ENCODE measurements around the gene F11R. TPM values are rescaled to one million over a fixed set of nuclear protein-coding genes. Genes with fewer than 3 reads are reported as not detected.

The F11R gene
- total and polyA plus RNA-seq, 2 donors (not counting 3 experiments of a cell fraction or from before 2014, with no cell fraction given): 97.0 to 124 TPM

DNA sequence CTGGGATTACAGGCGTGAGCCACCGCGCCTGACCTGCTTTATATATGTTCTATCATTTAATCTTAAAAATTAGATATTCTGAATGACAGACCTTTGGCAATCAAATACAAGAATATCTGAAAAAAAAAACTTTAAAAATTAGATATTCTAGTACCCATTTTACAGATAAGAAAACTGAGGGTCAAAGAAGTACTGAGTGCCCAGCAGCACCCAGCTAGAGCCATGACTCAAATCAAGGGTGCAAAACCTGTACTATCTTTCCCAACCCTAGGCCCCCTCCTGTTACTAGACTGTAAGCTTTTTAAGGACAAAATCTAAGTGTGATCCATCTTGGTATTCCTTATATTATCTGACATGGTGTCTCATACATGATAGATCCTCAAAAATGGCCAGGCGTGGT lies 40.5 kb upstream of the F11R start:
- dilution Hi-C loops (cut with MboI; ENCODE audit: extremely low pct_ligation_motif_present, low sequenced_read_pairs): no loop called here
- no peaks in the 10 kb centered on the region for H3K9me1 ChIP-seq (replicated peaks; ENCODE audit: control insufficient read depth, extremely low read depth, insufficient read depth, low read length)
- TF ChIP-seq POLR2A (IDR thresholded peaks at IDR 0.05; ENCODE audit: low read depth, low read length): no peak
- TF ChIP-seq GATA2 (IDR thresholded peaks at IDR 0.05; ENCODE audit: insufficient read depth, insufficient read length, low read depth, low read length): no peak
- TF ChIP-seq POLR2AphosphoS5 (IDR thresholded peaks at IDR 0.05; ENCODE audit: insufficient read depth, low read depth, low read length): no peak
- no peak for TF ChIP-seq FOS (IDR thresholded peaks at IDR 0.05; ENCODE audit: borderline replicate concordance, insufficient read depth, low read length)
- TF ChIP-seq, protein P1, sequence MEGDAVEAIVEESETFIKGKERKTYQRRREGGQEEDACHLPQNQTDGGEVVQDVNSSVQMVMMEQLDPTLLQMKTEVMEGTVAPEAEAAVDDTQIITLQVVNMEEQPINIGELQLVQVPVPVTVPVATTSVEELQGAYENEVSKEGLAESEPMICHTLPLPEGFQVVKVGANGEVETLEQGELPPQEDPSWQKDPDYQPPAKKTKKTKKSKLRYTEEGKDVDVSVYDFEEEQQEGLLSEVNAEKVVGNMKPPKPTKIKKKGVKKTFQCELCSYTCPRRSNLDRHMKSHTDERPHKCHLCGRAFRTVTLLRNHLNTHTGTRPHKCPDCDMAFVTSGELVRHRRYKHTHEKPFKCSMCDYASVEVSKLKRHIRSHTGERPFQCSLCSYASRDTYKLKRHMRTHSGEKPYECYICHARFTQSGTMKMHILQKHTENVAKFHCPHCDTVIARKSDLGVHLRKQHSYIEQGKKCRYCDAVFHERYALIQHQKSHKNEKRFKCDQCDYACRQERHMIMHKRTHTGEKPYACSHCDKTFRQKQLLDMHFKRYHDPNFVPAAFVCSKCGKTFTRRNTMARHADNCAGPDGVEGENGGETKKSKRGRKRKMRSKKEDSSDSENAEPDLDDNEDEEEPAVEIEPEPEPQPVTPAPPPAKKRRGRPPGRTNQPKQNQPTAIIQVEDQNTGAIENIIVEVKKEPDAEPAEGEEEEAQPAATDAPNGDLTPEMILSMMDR (IDR thresholded peaks at IDR 0.05; ENCODE audit: extremely low read depth in 1 of 2, insufficient read depth in 1 of 2, low read depth in 1 of 2, low read length in 2 of 2): no peak
- no peak for TF ChIP-seq JUN (IDR thresholded peaks at IDR 0.05; ENCODE audit: borderline replicate concordance, insufficient read depth, insufficient read length, low read depth)
- TF ChIP-seq, protein P2, sequence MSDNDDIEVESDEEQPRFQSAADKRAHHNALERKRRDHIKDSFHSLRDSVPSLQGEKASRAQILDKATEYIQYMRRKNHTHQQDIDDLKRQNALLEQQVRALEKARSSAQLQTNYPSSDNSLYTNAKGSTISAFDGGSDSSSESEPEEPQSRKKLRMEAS (IDR thresholded peaks at IDR 0.05; ENCODE audit: insufficient read depth, insufficient read length): no peak
- TF ChIP-seq MYC (IDR thresholded peaks at IDR 0.05; ENCODE audit: low read depth, low read length): no peak
- no peak for TF ChIP-seq EZH2 (IDR thresholded peaks at IDR 0.05; ENCODE audit: borderline replicate concordance, low read depth, low read length, severe bottlenecking)
- H3K9ac ChIP-seq (replicated peaks; ENCODE audit: extremely low read depth, insufficient read depth, low read length): no peak overlapping the region
- DNase-seq (ENCODE audit: low read depth, low spot score) (no peak), FAIRE-seq (no peak)
- H3K4me3 ChIP-seq (replicated peaks in 1 of 3; ENCODE audit: insufficient read depth in 1 of 3, low read depth in 1 of 3, low read length in 3 of 3): no peak overlapping the region
- no peaks in the 10 kb centered on the region for H3K9me3 ChIP-seq (replicated peaks; ENCODE audit: control insufficient read depth, insufficient read depth, low read length)
- H4K20me1 ChIP-seq (replicated peaks; ENCODE audit: control insufficient read depth, extremely low read depth, insufficient read depth, low read length): no peaks in the 10 kb centered on the region
- H3K4me1 ChIP-seq (ENCODE audit: control insufficient read depth, extremely low read depth, insufficient read depth, low read length): no peaks in the 10 kb centered on the region
- no peak overlapping the region for H3K27ac ChIP-seq (ENCODE audit: insufficient read depth, low read depth, low read length)
- no peak overlapping the region for H3K4me2 ChIP-seq (ENCODE audit: insufficient read depth, low read length)
- no peaks in the 10 kb centered on the region for H3K79me2 ChIP-seq (ENCODE audit: control insufficient read depth, insufficient read depth, low read length)
- intact Hi-C loops (cut with micrococcal nuclease): no loop called here
- peaks cover 2% of the 10 kb centered on the region in 2 experiments for H3K27me3 ChIP-seq (ENCODE audit: control insufficient read depth in 2 of 2, insufficient read depth in 2 of 2, low read length in 2 of 2)
- no peak overlapping the region for H2AFZ ChIP-seq (ENCODE audit: low read depth, low read length)
- BruUV-seq (replicated peaks): no TSS peak
- ChIA-PET POLR2A (no interaction called here), CTCF (no interaction called here)
- H3K36me3 ChIP-seq (ENCODE audit: control insufficient read depth in 2 of 2, extremely low read depth in 1 of 2, insufficient read depth in 2 of 2, low read length in 2 of 2): no peaks in the 10 kb centered on the region
